ENCODE data around the gene ALDH3A2.
"Not testable (repeated sequence)": the region's sequence is repeated elsewhere in the genome, so short reads cannot be mapped to it uniquely, and the experiment has no call there.

Gene ALDH3A2

DNA sequence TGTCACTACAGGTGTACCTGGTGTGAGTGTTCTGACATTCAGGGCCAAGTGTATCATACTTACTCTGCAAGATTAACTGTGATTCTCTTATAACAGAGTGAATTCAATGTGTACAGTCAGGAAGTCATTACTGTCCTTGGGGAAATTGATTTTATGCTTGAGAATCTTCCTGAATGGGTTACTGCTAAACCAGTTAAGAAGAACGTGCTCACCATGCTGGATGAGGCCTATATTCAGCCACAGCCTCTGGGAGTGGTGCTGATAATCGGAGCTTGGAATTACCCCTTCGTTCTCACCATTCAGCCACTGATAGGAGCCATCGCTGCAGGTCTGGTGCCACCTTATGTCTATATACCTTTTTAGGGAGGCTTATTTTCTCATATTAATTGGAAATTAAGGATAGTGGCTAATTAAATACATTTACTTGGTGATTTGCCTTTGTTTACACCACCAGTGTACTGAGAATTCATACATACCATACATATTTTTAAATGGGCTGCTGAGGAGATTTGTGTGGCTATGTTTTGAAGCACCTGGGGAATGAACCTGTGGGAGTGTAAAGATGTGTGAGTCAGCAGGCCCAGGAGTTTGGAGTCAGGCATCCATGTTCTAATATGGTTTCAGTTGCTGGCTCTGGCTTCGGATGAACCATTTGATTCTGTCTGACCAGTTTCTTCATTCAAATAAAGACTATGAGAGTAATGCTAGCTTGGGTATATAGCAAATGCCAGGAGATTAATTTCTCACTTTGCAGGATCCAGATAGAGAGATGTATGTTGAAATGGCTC, 3.1 kb downstream of the ALDH3A2 start:
- DNase-seq = peak; percentile 39

DNA sequence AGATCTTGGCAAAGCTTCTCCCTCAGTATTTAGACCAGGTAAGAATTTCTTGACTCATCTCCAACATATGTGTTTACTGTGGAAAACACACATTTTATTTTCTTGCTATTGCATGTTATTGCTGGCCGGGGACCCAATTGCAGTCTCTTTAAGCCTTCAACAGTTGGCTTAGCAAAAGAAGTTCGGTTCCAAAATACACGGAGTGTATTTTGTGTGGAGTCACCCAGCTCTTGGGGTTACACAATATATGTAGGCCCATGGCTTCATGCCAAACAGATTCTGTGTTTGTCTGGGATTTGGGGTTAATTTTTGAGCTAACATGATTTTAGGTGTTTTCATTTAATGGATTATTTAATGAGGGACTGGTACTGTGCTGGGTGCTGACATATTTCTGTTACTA, 4.0 kb downstream of the ALDH3A2 start:
- DNase-seq = no peak

DNA sequence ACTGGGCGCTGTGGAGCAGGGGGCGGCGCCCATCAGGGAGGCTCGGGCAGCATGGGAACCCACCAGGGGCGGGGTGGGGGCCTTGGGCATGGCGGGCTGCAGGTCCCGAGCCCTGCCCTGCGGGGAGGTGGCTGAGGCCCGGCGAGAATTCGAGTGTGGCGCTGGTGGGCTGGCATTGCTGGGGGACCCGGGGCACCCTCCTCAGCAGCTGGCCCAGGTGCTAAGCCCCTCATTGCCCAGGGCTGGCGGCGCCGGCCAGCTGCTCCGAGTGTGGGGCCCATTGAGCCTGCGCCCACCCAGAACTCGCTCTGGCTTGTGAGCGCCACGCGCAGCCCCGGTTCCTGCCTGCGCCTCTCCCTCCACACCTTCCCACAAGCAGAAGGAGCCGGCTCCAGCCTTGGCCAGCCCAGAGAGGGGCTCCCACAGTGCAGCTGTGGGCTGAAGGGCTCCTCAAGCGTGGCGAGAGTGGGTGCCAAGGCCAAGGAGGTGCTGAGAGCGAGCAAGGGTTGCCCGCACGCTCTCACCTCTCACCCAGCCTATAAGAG, 5.9 kb downstream of the ALDH3A2 start:
- DNase-seq = no peak

DNA sequence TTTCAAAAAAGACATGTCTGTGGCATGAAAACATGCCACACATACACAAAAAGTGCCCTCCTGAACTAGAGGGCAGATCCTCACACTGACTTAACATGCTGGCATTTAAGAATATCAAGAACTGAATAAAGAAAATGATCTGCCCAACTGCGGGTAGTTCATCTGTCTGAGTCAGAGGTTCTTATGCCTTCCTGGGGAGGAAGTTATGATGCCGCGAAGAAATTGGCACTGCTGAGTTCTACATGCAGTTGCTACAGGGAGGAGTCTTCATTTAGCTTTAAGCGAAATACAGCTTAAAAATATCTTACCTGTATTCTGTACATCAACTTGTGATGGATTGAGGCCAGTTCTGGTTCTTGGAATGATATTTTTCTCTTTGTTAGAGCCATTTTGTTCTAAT, 6.3 kb downstream of the ALDH3A2 start:
- DNase-seq = no peak

DNA sequence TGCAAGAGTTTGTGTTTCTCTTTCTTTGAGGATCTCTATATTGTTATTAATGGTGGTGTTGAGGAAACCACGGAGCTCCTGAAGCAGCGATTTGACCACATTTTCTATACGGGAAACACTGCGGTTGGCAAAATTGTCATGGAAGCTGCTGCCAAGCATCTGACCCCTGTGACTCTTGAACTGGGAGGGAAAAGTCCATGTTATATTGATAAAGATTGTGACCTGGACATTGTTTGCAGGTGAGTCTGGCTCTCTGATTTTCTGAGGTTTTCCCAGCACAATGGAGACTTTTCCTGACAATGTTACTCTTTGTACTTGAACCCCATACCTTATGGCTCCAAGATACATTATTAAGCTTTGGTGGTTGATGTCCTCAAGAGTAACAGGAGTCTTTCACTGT, 7.8 kb downstream of the ALDH3A2 start:
- no peak for DNase-seq

DNA sequence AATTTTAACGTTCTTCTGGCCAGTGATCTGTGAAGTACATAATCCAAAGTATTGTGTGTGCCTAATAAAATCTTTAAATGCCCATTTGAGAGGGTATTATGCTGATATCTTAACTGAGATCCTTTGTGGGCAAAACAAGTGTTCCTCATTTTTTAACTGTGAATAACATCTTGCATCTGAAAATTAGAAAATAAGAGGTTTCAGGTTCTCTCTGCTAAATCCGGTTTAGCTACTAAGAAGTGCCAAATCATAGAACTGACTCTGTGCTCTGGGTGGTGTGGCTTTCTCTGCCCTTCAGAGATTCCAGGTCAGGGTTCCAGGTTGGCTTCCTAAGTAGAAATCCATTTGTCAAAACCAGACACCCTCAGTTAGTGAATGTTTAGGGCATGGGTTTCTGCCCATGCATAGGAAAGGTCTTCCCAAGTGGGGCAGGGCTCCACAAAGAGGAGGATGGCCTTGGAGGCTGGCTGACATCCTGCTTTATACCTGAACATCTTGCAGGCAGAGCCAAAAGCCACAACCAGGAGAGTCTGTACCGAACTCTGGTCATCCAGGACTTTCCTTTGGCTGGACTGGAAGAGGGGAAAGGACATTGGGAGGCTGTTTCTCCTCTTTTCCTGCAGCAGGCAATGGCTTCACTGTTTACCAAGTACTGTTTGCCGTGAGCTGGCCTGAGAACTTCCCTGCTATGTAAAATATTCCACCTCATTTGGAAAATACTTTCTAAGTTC, 8.5 kb downstream of the ALDH3A2 start:
- DNase-seq = no peak

DNA sequence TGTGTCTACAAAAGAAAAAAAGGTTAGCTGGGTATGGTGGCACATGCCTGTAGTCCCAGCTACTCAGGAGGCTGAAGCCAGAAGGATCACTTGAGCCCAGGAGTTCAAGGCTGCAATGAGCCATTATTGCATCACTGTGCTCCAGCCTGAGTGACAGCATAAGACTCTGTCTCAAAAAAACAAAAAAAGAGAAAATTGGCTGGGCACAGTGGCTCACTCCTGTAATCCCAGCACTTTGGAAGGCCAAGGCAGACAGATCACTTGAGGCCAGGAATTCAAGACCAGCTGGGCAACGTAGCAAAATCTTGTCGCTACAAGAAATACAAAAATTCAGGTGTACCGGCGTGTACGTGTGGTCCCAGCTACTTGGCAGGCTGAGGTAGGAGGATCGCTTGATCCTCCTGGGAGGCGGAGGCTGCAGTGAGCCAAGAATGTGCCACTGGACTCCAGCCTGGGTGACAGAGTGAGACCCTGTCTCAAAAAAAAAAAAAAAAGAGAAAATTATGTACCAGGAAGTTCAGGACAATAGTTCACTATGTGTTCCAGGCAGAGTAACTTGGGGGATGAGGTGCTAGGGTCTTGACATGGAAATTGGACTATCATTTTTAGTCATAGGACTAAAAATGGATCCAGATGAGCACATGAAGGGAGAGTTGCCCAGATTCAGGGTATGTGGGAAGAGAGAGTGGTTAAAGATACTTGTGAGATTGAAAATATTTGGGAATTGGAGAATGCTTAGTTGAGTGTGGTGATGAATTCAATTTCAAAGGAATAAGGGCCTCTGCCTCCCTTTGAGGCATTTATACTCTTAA, 11.0 kb downstream of the ALDH3A2 start:
- DNase-seq = no peak

DNA sequence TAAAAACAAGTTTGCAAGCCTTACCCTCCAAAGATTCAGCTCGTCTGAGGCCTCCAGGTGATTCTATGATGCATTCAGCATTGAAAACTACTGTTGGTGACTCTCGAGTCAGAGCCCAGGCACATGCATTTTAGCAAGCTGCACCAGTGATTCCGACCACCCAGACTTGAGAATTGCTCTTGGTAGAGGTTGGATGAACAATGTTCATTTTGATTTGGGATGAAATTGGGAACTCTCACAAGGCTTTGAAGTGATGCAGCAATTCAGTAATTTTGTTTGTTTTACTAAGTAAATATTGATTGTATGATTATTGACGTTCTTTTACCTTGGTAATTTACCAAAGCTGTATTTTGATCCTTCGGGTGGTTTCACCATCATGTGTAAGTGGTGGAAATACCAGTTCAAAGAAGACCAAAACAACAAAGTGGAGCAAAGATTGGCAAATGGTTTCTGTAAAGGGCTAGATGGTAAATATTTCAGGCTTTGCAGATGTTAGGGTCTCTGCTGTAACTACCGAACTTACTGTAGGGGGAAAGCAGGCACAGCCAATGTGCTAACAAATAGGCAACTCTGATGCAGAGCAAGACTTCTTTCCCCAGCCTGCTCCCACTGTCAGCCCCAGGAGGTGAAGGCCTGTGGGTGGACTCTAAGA, 11.8 kb downstream of the ALDH3A2 start:
- DNase-seq = no peak

DNA sequence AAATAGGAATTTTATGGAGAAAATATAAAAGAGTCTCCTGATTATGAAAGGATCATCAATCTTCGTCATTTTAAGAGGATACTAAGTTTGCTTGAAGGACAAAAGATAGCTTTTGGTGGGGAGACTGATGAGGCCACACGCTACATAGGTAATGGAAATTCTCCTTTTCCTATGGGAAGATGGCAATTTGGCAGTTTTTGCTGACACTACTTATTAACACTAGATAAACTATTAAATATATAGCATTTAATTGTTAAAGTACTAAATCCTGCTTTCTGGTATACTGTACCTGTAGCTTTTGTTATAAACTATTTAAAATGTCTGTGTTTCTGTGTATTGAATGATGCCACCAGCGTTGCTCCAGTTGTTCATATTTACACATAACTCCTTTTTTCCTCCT, 12.6 kb downstream of the ALDH3A2 start:
- no peak for DNase-seq

DNA sequence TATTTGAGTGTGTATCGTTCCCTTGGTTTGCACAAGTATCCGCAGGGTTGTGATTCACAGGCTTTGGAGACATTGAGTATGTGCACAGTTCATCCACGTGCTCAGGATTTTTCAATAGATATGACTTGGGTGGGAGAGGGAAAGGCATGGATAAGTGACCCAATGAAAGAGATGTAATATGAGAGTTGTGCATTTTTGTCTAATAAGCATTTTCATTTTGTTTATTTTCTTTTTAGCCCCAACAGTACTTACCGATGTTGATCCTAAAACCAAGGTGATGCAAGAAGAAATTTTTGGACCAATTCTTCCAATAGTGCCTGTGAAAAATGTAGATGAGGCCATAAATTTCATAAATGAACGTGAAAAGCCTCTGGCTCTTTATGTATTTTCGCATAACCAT, 14.5 kb downstream of the ALDH3A2 start:
- DNase-seq = no peak

DNA sequence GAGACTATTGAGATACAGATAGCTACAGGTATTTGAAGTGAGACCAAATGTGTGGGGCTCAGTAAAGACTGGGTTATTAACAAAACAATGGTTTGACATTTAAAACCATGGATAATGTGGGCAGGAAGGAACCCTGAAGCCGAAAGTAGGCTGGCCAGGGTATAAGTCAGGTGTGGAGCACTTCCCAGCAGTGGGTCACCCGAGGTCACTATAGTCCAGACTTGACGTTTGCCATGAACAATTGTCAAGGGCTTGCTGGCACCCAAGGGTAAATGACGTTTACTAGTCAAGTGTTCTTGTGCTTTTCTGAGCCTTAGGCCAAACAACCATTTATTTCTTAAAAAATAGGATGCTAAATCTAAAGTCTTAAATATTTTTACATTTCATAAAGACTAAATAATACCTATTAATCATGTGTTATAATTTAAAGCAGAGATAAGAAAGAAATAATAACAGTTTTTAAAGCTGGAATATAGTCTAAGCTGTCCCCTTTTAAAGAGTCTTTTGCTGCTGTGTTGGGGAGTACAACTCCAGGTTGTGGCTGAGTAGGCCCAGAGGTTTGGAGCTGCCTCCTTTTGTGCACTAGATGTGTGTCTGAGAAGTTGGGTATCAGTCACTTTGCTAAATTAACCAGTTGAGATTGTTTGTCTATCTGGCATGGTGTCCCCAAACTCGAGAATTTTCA, 15.7 kb downstream of the ALDH3A2 start:
- DNase-seq = no peak

DNA sequence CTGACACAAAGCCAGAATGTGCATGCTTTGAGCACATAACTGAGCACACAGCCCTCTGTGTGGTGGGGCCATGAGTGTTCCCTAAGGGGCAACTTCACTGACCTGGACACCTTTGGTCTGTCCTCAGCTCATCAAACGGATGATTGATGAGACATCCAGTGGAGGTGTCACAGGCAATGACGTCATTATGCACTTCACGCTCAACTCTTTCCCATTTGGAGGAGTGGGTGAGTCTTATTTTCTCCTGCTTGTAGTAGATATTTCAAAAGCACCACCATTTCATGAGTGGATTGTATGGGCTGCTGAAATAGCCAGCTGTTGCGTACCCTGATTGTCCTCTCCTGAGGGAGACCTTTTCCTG, 16.2 kb downstream of the ALDH3A2 start:
- no peak for DNase-seq

DNA sequence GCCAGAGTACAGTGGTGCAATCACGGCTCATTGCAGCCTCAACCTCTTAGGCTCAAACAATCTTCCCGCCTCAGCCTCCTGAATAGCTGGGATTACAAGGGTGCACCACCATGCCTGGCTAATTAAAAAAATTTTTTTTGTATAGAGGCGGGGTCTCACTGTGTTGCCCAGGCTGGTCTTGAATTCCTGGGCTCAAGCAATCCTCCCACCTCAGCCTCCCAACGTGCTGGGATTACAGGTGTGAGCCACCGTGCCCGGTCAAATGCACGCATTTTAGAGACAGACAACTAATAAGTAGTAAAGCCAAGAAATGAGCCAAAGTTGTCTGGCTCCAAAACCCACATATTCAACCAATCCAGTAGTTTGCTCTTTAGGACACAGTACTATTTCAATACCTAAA, 21.1 kb downstream of the ALDH3A2 start:
- not testable (repeated sequence) for DNase-seq

DNA sequence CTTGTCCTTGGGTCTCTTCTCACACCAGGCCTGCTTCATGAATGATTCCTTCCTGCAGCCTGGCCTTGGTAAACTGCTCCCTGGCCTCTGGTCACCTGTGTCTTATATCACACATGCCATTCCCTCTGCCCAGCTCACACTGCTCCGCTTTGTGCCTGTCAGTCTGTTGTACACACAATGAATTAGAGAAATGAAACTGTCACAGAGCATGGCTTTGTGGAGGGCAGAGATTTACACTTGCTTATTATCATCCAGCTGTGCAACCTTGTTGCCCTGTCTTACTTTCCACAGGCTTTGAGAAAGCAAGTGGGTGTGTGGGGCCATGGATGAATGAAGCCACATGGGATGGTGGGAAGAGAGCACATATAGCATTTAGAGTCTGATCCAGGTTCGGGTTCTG, 22.4 kb downstream of the ALDH3A2 start:
- no peak for DNase-seq

DNA sequence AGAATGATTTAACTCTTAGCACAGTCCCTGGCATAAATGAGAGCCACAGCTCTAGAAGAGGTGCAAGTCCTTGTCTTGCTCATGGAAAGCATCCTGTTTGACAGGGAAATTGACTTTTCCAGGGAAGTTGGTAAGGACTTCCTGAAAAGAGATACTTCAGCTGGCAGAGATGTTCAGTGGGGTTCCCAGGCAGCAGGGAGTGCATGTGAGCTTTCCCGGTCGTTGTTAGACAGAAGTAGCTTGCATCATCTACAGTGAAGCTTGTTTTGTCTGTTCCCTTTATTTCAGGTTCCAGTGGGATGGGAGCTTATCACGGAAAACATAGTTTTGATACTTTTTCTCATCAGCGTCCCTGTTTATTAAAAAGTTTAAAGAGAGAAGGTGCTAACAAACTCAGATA, 22.9 kb downstream of the ALDH3A2 start:
- no peak for DNase-seq

DNA sequence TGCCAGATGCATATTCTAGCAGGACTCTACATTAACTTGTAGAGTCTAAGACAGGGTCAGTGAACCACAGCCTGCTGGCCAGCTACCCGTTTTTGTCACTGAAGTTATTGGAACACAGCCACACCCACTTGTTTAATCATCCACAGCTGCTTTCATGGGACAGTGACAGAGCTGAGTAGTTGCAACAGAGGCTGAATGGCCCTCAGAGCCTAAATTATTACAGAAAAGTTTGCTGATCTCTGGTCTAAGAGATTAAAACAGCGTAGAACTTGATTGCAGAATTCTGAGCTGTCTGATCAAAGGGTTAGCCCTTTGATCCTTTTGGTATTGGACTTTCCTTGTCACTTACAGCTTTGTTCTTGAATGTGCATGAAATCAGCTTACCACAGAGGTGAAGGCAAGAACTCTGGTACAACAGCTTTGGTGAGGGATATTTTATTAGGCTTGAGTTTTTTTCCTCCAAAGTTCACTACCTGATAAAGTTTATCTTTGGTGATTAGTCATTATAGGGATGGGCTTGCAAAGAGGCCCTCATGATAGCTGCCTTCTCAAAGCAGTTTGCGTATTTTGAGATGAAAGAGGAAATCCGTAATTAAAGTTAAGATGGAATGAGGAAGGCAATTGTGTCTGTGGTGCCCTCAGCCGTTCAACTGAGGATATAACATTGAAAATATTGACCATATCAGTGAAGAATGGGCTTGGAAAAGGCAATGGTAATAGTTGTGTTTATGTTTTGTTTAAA, 23.6 kb downstream of the ALDH3A2 start:
- no peak for DNase-seq

DNA sequence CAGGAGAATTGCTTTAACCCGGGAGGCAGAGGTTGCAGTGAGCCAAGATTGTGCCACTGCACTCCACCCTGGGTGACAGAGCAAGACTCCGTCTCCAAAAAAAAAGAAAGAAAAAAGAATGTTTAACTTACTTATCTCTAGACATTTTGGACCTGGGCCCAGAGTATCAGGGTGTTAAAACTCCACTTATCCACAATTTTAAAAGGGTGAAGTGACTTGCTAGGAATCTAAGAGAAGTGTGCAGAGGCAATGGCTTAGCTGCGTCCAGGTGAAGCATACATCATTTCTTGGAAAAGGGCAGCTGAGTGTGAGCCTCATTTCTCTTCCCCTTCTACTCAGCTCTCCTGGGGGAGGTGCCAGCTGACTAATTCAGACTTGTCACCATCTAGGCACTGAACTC, 25.1 kb downstream of the ALDH3A2 start:
- DNase-seq = no peak

DNA sequence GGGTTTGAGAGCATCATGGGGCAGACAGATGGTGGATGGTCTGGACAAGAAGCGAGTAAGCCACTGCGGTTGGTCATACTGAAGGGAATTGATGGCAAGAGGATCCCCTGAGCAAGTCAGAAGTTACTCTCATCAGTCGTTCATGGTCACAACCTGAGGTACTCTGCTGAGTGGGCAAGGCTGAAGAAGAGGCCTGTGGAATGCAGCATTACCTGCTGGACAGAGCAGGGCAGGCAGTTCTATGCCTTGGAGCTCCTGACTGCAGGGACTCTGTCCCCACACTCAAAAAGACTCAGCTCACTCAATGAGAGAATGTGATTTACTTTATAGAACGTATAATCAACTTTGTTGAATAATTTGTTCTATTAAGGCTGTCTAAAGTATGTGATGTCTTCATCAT, 28.3 kb downstream of the ALDH3A2 start:
- DNase-seq = no peak

DNA sequence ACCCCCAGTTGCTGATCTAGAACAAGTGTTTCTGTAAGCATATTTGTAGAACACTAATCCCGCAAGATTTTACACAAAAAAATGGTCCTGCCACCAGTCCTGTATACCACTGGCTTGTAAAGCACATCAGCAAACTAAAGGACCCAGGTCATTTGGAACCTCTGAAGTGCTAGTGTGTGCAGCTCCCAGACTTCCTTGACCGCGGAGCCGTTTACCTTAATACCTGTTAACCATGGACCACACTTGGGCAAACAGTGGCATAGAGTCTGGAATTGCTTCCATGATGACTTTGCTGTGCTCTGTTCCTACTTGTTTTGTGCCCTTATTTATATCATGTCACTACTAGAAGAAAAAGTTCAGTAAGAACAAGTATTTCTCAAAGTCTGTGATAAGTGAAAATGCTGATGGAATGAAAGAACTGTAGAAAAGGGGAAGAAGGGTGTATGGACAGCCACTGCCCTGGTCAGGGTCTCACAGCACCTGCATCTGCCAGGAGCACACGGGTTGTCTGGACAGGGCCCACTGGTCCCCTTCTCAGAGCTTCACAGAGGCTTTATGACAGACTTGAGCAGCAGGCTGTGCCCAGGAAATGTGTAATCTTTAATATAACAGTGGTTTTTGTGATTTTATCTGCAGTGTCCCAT, 29.3 kb downstream of the ALDH3A2 start:
- no peak for DNase-seq

DNA sequence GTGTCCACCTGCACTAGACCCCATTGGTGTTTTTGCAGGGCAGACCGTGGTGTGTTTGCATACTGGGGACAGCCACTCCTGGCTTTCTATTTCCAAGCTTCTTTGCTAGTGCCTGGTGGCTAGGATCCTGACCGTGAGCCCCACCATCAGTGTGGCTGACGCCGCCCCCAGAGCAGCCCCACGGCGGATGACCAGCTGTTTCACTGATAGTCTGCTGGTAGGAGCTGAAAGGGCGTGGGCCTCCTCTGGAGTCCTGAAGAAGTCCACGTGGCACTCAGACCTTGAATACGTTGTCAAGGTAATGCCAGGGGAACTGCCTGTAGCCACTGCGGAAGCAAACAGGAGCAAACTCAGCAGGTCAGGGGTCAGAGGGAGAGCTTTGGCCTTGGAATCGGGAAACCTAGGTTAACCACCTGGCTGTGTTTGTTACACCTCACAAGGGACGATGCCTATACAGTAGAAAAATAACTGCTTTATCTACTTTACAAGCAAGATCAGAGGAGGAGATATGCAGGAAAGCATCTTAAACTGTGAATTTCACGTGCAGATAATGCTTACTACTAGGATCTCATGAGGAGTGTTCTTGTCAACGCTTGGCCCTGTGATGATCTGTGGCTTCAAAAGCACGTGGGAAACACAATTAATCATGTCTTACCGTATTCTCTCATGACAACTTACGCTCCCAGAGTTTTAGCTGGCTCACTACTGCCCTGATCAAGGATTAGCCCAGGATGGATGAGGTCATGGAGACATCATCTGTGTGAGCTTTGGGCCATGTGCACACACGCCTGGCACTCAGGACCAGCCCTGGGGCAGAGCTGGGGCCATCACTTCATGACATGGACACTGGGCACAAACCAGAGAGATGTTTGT, 30.3 kb downstream of the ALDH3A2 start:
- no peak for DNase-seq

Measured in kidney glomerular epithelial cell (primary cell).